Measurements from ENCODE around the gene ACTC1.

ACTC1 gene

GRCh38 chr15:34757262-34757661, 38.1 kb downstream of the ACTC1 start:
- H3K9me3 ChIP-seq (ENCODE audit: control insufficient read depth, insufficient read depth, low read length), result no peaks in the 10 kb centered on the region
- H3K36me3 ChIP-seq (ENCODE audit: control insufficient read depth, insufficient read depth, low read length), result no peaks in the 10 kb centered on the region
- no peak overlapping the region for H3K27ac ChIP-seq (ENCODE audit: low read depth, low read length)
- H3K27me3 ChIP-seq (ENCODE audit: control insufficient read depth, insufficient read depth, low read length), result peaks cover 56% of the 10 kb centered on the region
- peaks cover 4% of the 10 kb centered on the region; the same call in 1 of the 2 replicates for H3K4me1 ChIP-seq (ENCODE audit: control insufficient read depth, insufficient read depth, low read length)
- H3K9ac ChIP-seq (ENCODE audit: low read depth, low read length), result no peak overlapping the region
- H3K4me3 ChIP-seq (ENCODE audit: low read depth, low read length), result no peak overlapping the region

GRCh38 chr15:34755419-34755773, 40.0 kb downstream of the ACTC1 start:
- Histone ChIP-seq H3K27ac (ENCODE audit: low read depth, low read length) (no peak overlapping the region), H3K4me3 (ENCODE audit: low read depth, low read length) (peak overlapping the region; percentile 58), H3K9ac (ENCODE audit: low read depth, low read length) (no peak overlapping the region), H3K9me3 (ENCODE audit: control insufficient read depth, insufficient read depth, low read length) (no peaks in the 10 kb centered on the region), H3K4me1 (ENCODE audit: control insufficient read depth, insufficient read depth, low read length) (peaks cover 4% of the 10 kb centered on the region; the same call in 1 of the 2 replicates), H3K27me3 (ENCODE audit: control insufficient read depth, insufficient read depth, low read length) (peaks cover 56% of the 10 kb centered on the region), H3K36me3 (ENCODE audit: control insufficient read depth, insufficient read depth, low read length) (no peaks in the 10 kb centered on the region)

GRCh38 chr15:34754674-34755418, 40.5 kb downstream of the ACTC1 start, which contains the start of gene GJD2:
Gene GJD2 (minus strand): TSS chr15:34754998. CDS start chr15:34754488, 510 bp downstream.
- H3K36me3 ChIP-seq (ENCODE audit: control insufficient read depth, insufficient read depth, low read length), result no peaks in the 10 kb centered on the region
- H3K27ac ChIP-seq (ENCODE audit: low read depth, low read length), result no peak within 1 kb of the TSS
- no peak within 1 kb of the TSS for H3K9ac ChIP-seq (ENCODE audit: low read depth, low read length)
- H3K4me1 ChIP-seq (ENCODE audit: control insufficient read depth, insufficient read depth, low read length), result peaks cover 4% of the 10 kb centered on the region; the same call in 1 of the 2 replicates
- H3K27me3 ChIP-seq (ENCODE audit: control insufficient read depth, insufficient read depth, low read length), result peaks cover 56% of the 10 kb centered on the region
- peak within 1 kb of the TSS; percentile 58 for H3K4me3 ChIP-seq (ENCODE audit: low read depth, low read length)
- no peaks in the 10 kb centered on the region for H3K9me3 ChIP-seq (ENCODE audit: control insufficient read depth, insufficient read depth, low read length)

- H3K36me3 ChIP-seq (ENCODE audit: control insufficient read depth, insufficient read depth, low read length), result no peaks in the 10 kb centered on the region
- peaks cover 56% of the 10 kb centered on the region for H3K27me3 ChIP-seq (ENCODE audit: control insufficient read depth, insufficient read depth, low read length)
- no peak overlapping the region for H3K9ac ChIP-seq (ENCODE audit: low read depth, low read length)
- no peaks in the 10 kb centered on the region for H3K9me3 ChIP-seq (ENCODE audit: control insufficient read depth, insufficient read depth, low read length)
- H3K4me3 ChIP-seq (ENCODE audit: low read depth, low read length), result peak overlapping the region; percentile 58
- H3K4me1 ChIP-seq (ENCODE audit: control insufficient read depth, insufficient read depth, low read length), result peaks cover 4% of the 10 kb centered on the region; the same call in 1 of the 2 replicates
- no peak overlapping the region for H3K27ac ChIP-seq (ENCODE audit: low read depth, low read length)
Measured at GRCh38 chr15:34754171-34754601, 41.2 kb downstream of the ACTC1 start.

GRCh38 chr15:34753236-34753894, 42.0 kb downstream of the ACTC1 start:
- peak overlapping the region; percentile 18; the same call in 1 of the 2 replicates for H3K4me3 ChIP-seq (ENCODE audit: low read depth, low read length)
- no peak overlapping the region for H3K9ac ChIP-seq (ENCODE audit: low read depth, low read length)
- no peaks in the 10 kb centered on the region for H3K9me3 ChIP-seq (ENCODE audit: control insufficient read depth, insufficient read depth, low read length)
- peaks cover 4% of the 10 kb centered on the region; the same call in 1 of the 2 replicates for H3K4me1 ChIP-seq (ENCODE audit: control insufficient read depth, insufficient read depth, low read length)
- no peak overlapping the region for H3K27ac ChIP-seq (ENCODE audit: low read depth, low read length)
- no peaks in the 10 kb centered on the region for H3K36me3 ChIP-seq (ENCODE audit: control insufficient read depth, insufficient read depth, low read length)
- H3K27me3 ChIP-seq (ENCODE audit: control insufficient read depth, insufficient read depth, low read length), result peaks cover 50% of the 10 kb centered on the region

- Histone ChIP-seq H3K4me3 (ENCODE audit: low read depth, low read length) (no peak overlapping the region), H3K27me3 (ENCODE audit: control insufficient read depth, insufficient read depth, low read length) (peaks cover 14% of the 10 kb centered on the region), H3K9ac (ENCODE audit: low read depth, low read length) (no peak overlapping the region), H3K36me3 (ENCODE audit: control insufficient read depth, insufficient read depth, low read length) (no peaks in the 10 kb centered on the region), H3K9me3 (ENCODE audit: control insufficient read depth, insufficient read depth, low read length) (no peaks in the 10 kb centered on the region), H3K4me1 (ENCODE audit: control insufficient read depth, insufficient read depth, low read length) (no peaks in the 10 kb centered on the region), H3K27ac (ENCODE audit: low read depth, low read length) (no peak overlapping the region)
Measured at GRCh38 chr15:34749691-34750090, 45.7 kb downstream of the ACTC1 start.

Measured in HUES48 (cell line).